HepG2 (cell line): ENCODE results near the gene ZNF181. TPM values are rescaled to one million over a fixed set of nuclear protein-coding genes. Genes with fewer than 3 reads are reported as not detected.
A peak's percentile ranks its signal among the peaks of the same experiment; 100 is the strongest.

ENCODE experiments used
- ATAC-seq: fragments of 200-7000 bp; cut with Tn5 transposase; 3 replicates; pipeline ENCODE4 v1.9.1; 2020; ENCODE audit warnings: mild to moderate bottlenecking, moderate library complexity
- BruUV-seq: library from RNA; stranded (reverse); fragments of 400-500 nt; replicated peaks from 2 replicates; lab custom pipeline; 2021; lab: Mats Ljungman, UMichigan
- CTCF ChIA-PET: fragments of 300-600 bp; formaldehyde crosslinking; extraction: SDS; loops from one replicate; lab custom pipeline; 2021; ENCODE audit warnings: low total read pairs, inconsistent platforms, low intra/inter-chr PET ratio; lab: Yijun Ruan, JAX
- POLR2A ChIA-PET: fragments of 350-600 bp; sonication (Branson Sonifier 250); formaldehyde crosslinking; loops from one replicate; lab custom pipeline; 2020; ENCODE audit warnings: antibody characterized with exemption, inconsistent platforms; lab: Yijun Ruan, JAX
- DNase-seq: peaks from one replicate; pipeline ENCODE4 v3.0.0-alpha.2; 2015; ENCODE audit warnings: low spot score
- FAIRE-seq: peaks from 3 replicates; lab custom pipeline; 2011; peaks lifted over from hg19 to GRCh38; lab: Jason Lieb, UNC
- H2AFZ ChIP-seq: one replicate; pipeline ENCODE4 v1.6.1; 2011; ENCODE audit warnings: low read length, inconsistent platforms
- H3K27ac ChIP-seq: fragments of 300-600 bp; 3 replicates; pipeline ENCODE4 v1.8.0; 2011; ENCODE audit warnings: mixed run types, mild to moderate bottlenecking, mixed read lengths, low read length, inconsistent platforms; ENCODE audit not compliant: insufficient read depth; ENCODE audit errors: extremely low read length
- H3K27me3 ChIP-seq, 2 experiments: fragments of 200-600 bp in 1 of 2; 2 replicates in 1 of 2; 3 replicates in 1 of 2; pipeline versions ENCODE4 v1.6.0 to v1.8.0; 2011; ENCODE audit warnings: low read length in 2 of 2, mild to moderate bottlenecking in 2 of 2, moderate library complexity in 2 of 2, inconsistent platforms in 1 of 2; ENCODE audit not compliant: insufficient read depth in 2 of 2, control insufficient read depth in 1 of 2
- H3K36me3 ChIP-seq, 2 experiments: fragments of 200-600 bp in 1 of 2; replicated peaks in 1 of 2; 2 replicates in 1 of 2; 3 replicates in 1 of 2; pipeline versions ENCODE4 v1.5.1 to v1.8.0; 2011; ENCODE audit warnings: low read length in 2 of 2, inconsistent platforms in 1 of 2; ENCODE audit not compliant: insufficient read depth in 2 of 2, control insufficient read depth in 1 of 2
- H3K4me1 ChIP-seq: 2 replicates; pipeline ENCODE4 v1.5.1; 2012; ENCODE audit warnings: low read length, inconsistent platforms; ENCODE audit not compliant: insufficient read depth
- H3K4me2 ChIP-seq: 2 replicates; pipeline ENCODE4 v1.6.0; 2011; ENCODE audit warnings: low read depth, low read length, inconsistent platforms
- H3K4me3 ChIP-seq, 3 experiments: fragments of 200-600 bp in 1 of 3; sonication (generic), shearing (Covaris generic) in 1 of 3; replicated peaks in 1 of 3; 2 replicates each; pipeline ENCODE4 v1.5.1; 2011 to 2016; ENCODE audit warnings: low read length in 3 of 3, inconsistent platforms in 2 of 3, low read depth in 2 of 3, mild to moderate bottlenecking in 2 of 3, control low read depth in 1 of 3, mixed read lengths in 1 of 3; ENCODE audit not compliant: insufficient read depth in 1 of 3
- H3K79me2 ChIP-seq: one replicate; pipeline ENCODE4 v1.6.1; 2011; ENCODE audit warnings: low read length, inconsistent platforms; ENCODE audit not compliant: insufficient read depth
- H3K9ac ChIP-seq: 2 replicates; pipeline ENCODE4 v1.6.0; 2011; ENCODE audit warnings: mild to moderate bottlenecking, low read depth, low read length, inconsistent platforms; ENCODE audit not compliant: insufficient read depth
- H3K9me3 ChIP-seq: 2 replicates; pipeline ENCODE4 v1.5.1; 2012; ENCODE audit warnings: mild to moderate bottlenecking, low read length
- H4K20me1 ChIP-seq: 2 replicates; pipeline ENCODE4 v1.6.0; 2011; ENCODE audit warnings: inconsistent platforms, mild to moderate bottlenecking, low read length, moderate library complexity; ENCODE audit not compliant: insufficient read depth
- ATM ChIP-seq: fragments of 450-650 bp; IDR thresholded peaks from 2 replicates; pipeline ENCODE4 v1.7.1; 2017; ENCODE audit warnings: mild to moderate bottlenecking, borderline replicate concordance
- CREB1 ChIP-seq, 2 experiments: fragments of 450-650 bp in 1 of 2; IDR thresholded peaks; 2 replicates each; pipeline ENCODE4 v1.6.1; 2016 to 2017; ENCODE audit warnings: control low read depth in 1 of 2, mild to moderate bottlenecking in 1 of 2, missing compliant biosample characterization in 1 of 2, missing genetic modification characterization in 1 of 2
- HOXA3 ChIP-seq: sonication (generic); formaldehyde crosslinking; IDR thresholded peaks from 2 replicates; pipeline ENCODE4 v1.5.0; 2020; ENCODE audit warnings: missing genetic modification reagents
- NKX3-1 ChIP-seq: sonication (generic); formaldehyde crosslinking; IDR thresholded peaks from 2 replicates; pipeline ENCODE4 v1.5.0; 2020; ENCODE audit warnings: missing genetic modification reagents
- TAF15 ChIP-seq: fragments of 200-400 bp; formaldehyde crosslinking; IDR thresholded peaks from one replicate; pipeline ENCODE4 v1.6.1; 2018; ENCODE audit warnings: mild to moderate bottlenecking, low read depth, low read length; ENCODE audit not compliant: poor library complexity, severe bottlenecking
- ZNF354B ChIP-seq: sonication (generic); formaldehyde crosslinking; IDR thresholded peaks from 2 replicates; pipeline ENCODE4 v1.8.0; 2022; ENCODE audit warnings: mild to moderate bottlenecking, missing genetic modification reagents
- ZNF652 ChIP-seq: IDR thresholded peaks from 2 replicates; pipeline ENCODE4 v1.6.1; 2016; ENCODE audit warnings: low read depth, borderline replicate concordance
- ZNF720 ChIP-seq: sonication (generic); formaldehyde crosslinking; IDR thresholded peaks from 2 replicates; pipeline ENCODE4 v1.4.0; 2020; ENCODE audit warnings: missing genetic modification reagents
- ZNF781 ChIP-seq: sonication (generic); formaldehyde crosslinking; IDR thresholded peaks from 2 replicates; pipeline ENCODE4 v1.5.1; 2020; ENCODE audit warnings: borderline replicate concordance, mild to moderate bottlenecking, missing genetic modification reagents; ENCODE audit errors: not compliant biosample characterization
- ZNF839 ChIP-seq: sonication (generic); formaldehyde crosslinking; IDR thresholded peaks from 2 replicates; pipeline ENCODE4 v1.4.0; 2020; ENCODE audit warnings: missing genetic modification reagents, mild to moderate bottlenecking, borderline replicate concordance
- WGBS: methylation state at CpG from one replicate; pipeline ENCODE4 v1.1.6; 2017; ENCODE audit warnings: low lambda C conversion rate; 5-methylcytosine and 5-hydroxymethylcytosine counted together
- in situ Hi-C: cut with HindIII; loops from 2 replicates; pipeline ENCODE4 v1.10.0; 2017; ENCODE audit warnings: low pct_unique_long_range_greater_than_20kb; ENCODE audit not compliant: extremely low pct_ligation_motif_present
- intact Hi-C: fragments of 100-400 bp; cut with micrococcal nuclease; formaldehyde crosslinking; loops from one replicate; pipeline ENCODE4 v1.10.0; 2022; ENCODE audit not compliant: unreplicated experiment
- polyA plus RNA-seq, 8 experiments: library from polyadenylated mRNA; depleted of rRNA in 3 of 8; stranded (reverse) in 7 of 8; unstranded in 1 of 8; fragments of >200 nt; fragmentation: Illumina TruSeq in 4 of 8; extraction: Trizol in 4 of 8; gene quantifications; 2 replicates each; pipeline versions ENCODE4 v1.2.1 to v1.2.3, GENCODE V29; 2011 to 2016; ENCODE audit warnings: low read depth in 4 of 8, missing spikeins in 1 of 8, mixed read lengths in 1 of 8; ENCODE audit not compliant: insufficient read depth in 1 of 8
- total RNA-seq, 5 experiments: library from RNA; depleted of rRNA; stranded (reverse); fragments of >200 nt; fragmentation: Illumina TruSeq; extraction: Trizol; gene quantifications; 2 replicates each; pipeline ENCODE4 v1.2.3, GENCODE V29; 2016; ENCODE audit warnings: low read depth in 1 of 5
- TF ChIP-seq, protein P1 (sequence below): sonication (generic); formaldehyde crosslinking; IDR thresholded peaks from 2 replicates; pipeline ENCODE4 v1.5.0; 2020; ENCODE audit warnings: missing genetic modification reagents

The ZNF181 gene
- total and polyA plus RNA-seq, 2 of the 13 experiments (the other 11 are each of a cell fraction or from before 2014, with no cell fraction given), result 10.6 to 15.5 TPM

- Histone ChIP-seq H3K9me3 (no peaks in the 10 kb centered on the region), H3K4me2 (no peak overlapping the region; the same call in 1 of the 2 replicates), H3K4me1 (peaks cover 30% of the 10 kb centered on the region), H3K9ac (no peak overlapping the region), H3K36me3 (no peaks in the 10 kb centered on the region), H3K4me3 (no peak overlapping the region), H3K27ac (no peak overlapping the region), H4K20me1 (no peaks in the 10 kb centered on the region), H3K27me3 (peaks cover 0 to 23% of the 10 kb centered on the region in 2 experiments; a peak in 3 of 5 replicates), H2AFZ (no peak overlapping the region), H3K79me2 (no peaks in the 10 kb centered on the region)
- ATAC-seq, result peak; percentile 41; the same call in 2 of the 3 replicates
- no peak for DNase-seq
- 19% methylated on average over 8 of the region's 11 CpGs for WGBS
- BruUV-seq, result no TSS peak
- POLR2A ChIA-PET, result no interaction called here
- intact Hi-C loops, result no loop called here
- TF ChIP-seq ATM (no peak), NKX3-1 (CRISPR knock-in tag) (no peak), ZNF781 (no peak), ZNF839 (CRISPR knock-in tag) (no peak), HOXA3 (no peak), ZNF652 (no peak), CREB1 (IDR thresholded peaks at IDR 0.05) (no peak), CREB1 (CRISPR knock-in tag; IDR thresholded peaks at IDR 0.05) (no peak), ZNF354B (CRISPR knock-in tag) (no peak), ZNF720 (CRISPR knock-in tag) (no peak), TAF15 (no peak)
- TF ChIP-seq, protein P1, sequence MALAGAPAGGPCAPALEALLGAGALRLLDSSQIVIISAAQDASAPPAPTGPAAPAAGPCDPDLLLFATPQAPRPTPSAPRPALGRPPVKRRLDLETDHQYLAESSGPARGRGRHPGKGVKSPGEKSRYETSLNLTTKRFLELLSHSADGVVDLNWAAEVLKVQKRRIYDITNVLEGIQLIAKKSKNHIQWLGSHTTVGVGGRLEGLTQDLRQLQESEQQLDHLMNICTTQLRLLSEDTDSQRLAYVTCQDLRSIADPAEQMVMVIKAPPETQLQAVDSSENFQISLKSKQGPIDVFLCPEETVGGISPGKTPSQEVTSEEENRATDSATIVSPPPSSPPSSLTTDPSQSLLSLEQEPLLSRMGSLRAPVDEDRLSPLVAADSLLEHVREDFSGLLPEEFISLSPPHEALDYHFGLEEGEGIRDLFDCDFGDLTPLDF (CRISPR knock-in tag), result no peak
- in situ Hi-C loops, result no loop called here
- CTCF ChIA-PET, result no interaction called here
- no peak for FAIRE-seq
These were observed 11.7 kb upstream of the ZNF181 start for GRCh38 chr19:34722353-34722752.
